Pons (tissue), 1 donor: ENCODE measurements around the gene STK36.

Experiments
- DNase-seq: peaks from one replicate; pipeline ENCODE4 v3.0.0-alpha.2; 2016; ENCODE audit warnings: low spot score

The STK36 gene, protein sequence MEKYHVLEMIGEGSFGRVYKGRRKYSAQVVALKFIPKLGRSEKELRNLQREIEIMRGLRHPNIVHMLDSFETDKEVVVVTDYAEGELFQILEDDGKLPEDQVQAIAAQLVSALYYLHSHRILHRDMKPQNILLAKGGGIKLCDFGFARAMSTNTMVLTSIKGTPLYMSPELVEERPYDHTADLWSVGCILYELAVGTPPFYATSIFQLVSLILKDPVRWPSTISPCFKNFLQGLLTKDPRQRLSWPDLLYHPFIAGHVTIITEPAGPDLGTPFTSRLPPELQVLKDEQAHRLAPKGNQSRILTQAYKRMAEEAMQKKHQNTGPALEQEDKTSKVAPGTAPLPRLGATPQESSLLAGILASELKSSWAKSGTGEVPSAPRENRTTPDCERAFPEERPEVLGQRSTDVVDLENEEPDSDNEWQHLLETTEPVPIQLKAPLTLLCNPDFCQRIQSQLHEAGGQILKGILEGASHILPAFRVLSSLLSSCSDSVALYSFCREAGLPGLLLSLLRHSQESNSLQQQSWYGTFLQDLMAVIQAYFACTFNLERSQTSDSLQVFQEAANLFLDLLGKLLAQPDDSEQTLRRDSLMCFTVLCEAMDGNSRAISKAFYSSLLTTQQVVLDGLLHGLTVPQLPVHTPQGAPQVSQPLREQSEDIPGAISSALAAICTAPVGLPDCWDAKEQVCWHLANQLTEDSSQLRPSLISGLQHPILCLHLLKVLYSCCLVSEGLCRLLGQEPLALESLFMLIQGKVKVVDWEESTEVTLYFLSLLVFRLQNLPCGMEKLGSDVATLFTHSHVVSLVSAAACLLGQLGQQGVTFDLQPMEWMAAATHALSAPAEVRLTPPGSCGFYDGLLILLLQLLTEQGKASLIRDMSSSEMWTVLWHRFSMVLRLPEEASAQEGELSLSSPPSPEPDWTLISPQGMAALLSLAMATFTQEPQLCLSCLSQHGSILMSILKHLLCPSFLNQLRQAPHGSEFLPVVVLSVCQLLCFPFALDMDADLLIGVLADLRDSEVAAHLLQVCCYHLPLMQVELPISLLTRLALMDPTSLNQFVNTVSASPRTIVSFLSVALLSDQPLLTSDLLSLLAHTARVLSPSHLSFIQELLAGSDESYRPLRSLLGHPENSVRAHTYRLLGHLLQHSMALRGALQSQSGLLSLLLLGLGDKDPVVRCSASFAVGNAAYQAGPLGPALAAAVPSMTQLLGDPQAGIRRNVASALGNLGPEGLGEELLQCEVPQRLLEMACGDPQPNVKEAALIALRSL (N-terminal part only)

DNA sequence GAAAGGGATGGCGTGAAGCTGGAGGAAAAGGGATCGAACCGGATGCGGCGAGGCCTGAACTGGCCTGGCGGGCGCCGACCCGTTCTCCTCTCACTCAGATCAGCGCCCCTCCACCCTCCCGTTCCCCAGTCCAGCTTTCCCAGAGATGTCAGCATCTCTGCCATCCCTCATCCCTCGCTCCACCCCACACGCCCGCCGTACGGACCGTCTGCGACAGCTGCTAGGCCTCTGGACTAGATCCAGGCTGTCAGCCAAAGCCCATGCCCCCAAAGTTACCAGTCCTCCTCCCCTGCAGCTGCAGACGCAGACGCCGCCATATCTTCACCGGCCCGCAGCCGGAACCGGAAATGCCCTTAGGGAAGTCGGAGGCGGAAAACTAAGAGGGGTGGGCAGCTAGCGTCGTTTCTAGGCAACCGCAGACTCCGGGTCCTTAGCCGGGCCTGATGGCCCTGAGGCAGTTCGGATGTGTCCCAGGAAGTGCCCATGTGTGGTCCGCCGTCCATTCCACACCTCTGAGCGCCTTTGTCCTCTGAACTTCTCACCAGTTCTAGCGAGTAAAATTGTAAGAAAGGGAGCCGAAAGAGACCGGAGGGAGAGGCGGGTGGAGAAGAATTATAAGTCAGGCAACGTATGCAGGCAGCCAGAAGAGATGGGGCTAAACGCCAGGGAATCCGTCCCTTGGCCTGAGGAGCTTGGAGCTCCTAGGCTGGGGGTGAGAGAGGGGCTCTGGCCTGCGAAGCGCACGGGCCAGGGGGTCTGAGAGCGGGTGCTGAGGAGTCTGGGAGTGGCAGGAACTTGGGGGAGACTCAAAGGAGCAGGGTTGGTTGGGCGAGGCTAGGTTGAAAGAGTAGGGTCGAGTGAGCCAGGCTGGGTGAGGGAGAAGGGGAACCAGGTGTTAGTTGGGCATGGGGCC is at the start of gene STK36, which contains the start of gene RNF25:
TSS of gene STK36 (plus strand) at position 433 of the 913 bp plus-strand sequence. CDS start 744 bp downstream, outside the sequence.
TSS of gene RNF25 (minus strand) at position 349 of the 913 bp plus-strand sequence. CDS start at position 317, 32 bp downstream.
- peak; percentile 88 for DNase-seq

DNA sequence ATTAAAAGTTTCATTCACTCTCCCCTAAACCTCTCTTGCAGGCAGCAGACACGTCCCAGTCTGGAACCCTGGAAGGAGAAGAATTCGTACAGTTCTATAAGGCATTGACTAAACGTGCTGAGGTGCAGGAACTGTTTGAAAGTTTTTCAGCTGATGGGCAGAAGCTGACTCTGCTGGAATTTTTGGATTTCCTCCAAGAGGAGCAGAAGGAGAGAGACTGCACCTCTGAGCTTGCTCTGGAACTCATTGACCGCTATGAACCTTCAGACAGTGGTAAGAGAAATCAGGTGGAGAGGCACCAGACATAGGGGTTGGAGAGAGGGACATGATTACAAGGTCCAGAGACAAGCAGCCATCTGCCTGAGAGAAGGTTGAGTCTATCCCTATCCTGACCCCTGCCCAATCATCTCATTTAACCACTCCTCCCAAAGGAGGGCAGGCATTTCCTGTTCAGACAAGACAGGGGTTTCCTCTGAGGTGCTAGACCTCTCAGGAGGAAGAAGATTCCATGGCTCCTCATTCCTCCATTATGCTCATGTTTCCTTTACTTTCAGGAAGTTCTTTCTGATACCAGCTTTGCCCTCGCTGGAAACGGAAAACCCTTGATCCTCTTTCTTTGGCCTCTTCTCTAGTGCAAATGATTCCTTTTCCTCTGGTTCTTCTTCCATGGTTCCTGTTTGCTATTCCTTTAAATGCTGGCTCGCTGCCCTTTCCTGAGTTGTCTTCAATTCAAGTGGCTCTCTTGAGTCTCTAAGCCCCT is 49.1 kb upstream of the STK36 start:
- peak; percentile 13 for DNase-seq

DNA sequence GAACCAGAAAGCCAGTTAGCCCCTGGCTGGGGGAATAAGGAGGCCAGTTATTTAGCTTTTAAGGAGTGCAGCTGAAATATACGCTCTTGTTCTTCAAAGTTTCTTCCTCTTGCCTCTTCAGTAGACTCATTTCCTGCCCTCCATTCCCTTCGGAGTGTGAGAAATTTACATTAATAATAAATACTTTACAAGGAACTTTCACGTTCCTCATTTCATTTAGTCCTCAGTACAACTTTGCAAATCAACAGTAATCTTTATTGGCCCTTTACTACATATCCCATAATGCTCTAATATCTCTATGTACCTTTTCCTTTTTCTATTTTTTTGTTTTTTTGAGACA is 48.5 kb upstream of the STK36 start:
- no peak for DNase-seq

DNA sequence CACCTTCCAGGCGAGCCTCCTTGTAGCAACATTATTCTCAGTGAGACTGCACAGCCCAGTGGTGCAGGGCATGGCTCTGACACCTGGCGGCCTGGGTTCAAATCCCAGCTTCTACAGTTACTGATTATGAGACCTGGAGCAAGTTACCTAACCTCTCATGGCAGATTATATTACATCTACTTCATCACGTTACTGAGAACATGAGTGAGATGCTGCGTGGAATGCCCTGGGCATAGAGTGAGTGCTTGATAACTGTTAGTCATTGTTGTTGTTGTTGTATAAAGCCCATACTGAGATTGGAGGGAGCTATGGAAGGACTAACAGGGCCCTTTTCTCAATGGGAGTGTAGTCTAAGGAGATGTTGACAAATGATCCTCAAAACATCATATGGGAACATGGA is 45.5 kb upstream of the STK36 start:
- DNase-seq, result no peak

DNA sequence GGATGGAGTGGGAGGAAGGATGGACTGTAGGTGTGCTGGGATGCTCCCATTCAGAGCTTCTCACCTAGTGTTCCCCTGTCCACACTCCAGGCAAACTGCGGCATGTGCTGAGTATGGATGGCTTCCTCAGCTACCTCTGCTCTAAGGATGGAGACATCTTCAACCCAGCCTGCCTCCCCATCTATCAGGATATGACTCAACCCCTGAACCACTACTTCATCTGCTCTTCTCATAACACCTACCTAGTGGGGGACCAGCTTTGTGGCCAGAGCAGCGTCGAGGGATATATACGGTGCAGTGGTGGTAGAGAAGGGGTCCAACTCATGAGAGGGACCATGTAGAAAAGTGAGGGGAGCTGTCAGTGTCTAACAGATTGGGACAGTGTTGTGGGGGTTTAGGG is 43.9 kb upstream of the STK36 start:
- no peak for DNase-seq

DNA sequence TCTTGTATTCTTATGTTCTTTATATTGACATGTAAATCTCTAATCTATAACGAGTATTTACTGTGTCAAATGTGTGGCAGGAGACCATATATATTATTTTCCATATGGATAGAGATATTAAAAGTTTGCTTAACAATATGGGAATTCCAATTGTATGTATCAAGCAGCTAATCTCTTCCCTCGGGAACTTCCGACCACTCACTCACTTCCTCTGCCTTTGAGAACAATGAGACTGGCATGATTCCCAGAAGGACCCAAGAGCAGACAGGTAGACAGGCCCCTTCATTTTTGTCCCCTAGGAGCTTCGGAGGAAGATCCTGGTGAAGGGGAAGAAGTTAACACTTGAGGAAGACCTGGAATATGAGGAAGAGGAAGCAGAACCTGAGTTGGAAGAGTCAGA is 40.0 kb upstream of the STK36 start:
- no peak for DNase-seq

DNA sequence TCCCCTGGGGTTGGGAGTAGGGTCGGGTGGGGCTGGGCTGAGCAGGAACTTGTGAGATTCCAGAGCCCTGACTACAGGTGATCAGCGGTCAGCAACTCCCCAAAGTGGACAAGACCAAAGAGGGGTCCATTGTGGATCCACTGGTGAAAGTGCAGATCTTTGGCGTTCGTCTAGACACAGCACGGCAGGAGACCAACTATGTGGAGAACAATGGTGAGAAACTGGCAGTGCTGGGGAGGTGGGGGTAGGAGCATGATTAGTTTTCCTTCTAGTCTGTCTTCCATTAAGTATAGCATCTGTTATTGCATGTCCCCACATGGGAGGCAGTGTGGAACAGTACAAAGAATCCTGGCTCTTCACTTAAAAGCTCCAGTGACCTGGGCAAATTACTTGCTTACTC is 36.2 kb upstream of the STK36 start:
- DNase-seq, result no peak

DNA sequence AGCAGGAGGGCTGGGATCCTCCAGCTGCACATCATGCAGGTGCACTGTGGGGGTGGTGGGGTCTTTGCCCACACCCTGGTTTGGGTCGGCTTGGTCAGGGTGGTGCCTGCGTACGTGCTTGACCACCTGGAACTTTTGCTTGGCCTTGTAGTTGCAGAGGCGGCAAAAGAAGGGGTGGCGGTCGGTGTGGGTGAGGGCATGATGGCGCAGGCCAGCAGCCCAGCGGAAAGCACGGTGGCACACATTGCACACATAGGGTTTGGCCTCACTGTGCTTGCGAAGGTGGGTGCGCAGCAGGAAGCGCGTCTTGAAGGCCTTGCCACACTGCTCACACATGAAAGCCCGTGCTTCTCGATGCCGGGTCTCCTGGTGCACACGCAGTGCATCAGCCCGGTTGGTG is 33.5 kb upstream of the STK36 start:
- DNase-seq, result no peak

DNA sequence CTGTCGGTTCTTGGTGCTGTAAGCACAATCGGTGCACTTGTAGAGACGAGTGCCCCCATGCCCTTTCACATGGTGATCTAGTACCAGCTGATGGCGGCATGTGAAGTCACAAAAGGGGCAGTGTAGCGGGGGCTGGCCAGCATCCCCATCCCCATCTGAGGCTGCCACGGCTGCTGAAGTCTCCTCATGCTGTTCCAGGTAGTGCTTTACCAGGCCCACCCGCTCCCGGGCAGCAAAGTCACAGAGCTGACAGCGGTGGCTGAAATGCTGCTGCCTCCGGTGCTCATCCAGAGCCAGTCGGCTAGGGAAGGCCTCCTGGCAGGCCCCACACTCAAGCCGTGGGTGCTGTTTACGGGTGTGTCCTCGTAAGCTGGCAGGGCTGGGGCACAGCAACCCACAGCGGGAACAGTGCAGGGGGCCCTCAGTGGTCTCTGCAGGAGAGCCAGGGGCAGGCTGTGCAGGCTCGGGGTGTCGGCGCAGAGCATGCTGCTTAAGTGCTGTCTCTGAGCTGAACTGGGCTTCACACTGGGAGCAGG is 29.7 kb upstream of the STK36 start:
- DNase-seq, result no peak

DNA sequence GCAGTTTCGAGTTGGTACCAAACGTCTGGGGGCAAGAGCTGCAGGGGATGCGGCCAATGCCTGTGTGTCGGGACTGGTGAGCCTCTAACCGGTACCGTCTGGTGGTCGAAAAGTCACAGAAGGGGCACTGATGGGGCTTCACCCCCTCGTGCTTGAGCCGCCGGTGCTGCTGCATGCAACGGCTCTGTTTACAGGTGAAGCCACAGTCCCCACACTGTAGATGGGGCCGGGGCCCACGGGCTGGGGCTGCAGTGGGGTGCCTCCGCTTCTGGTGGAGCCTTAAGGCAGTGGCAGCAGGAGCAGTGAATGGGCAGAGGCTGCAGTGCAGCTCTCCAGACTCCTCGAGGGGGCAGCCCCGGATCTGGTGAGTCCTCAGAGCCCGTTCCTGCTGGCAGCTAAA is 29.1 kb upstream of the STK36 start:
- DNase-seq, result no peak

DNA sequence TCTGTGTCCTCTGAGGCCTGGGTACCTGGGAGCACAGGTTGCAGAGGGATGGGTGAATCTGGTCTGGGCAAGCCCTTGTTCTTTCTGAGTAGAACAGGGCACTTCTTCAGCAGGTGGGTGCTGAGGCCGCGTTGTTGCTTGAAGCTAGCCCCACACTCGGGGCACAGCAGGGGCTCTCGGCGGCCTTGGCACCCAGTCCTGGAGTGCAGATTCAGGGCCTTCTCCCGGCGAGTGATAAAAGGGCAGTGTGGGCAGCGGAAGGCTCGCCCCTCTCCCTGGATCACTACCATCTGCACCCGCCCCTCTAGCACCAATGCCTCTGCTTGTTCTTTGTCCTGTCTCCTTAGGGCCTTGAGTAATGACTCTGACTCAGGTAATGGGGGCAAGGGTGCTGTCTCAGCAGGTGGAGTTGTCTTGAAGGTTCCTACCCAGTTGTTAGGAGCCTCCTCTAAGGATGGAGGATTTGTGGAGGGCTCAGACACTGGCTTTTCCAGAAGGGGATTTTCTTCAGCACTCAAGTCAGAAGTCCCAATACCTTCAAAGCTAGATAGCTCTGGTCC is 28.1 kb upstream of the STK36 start:
- no peak for DNase-seq

DNA sequence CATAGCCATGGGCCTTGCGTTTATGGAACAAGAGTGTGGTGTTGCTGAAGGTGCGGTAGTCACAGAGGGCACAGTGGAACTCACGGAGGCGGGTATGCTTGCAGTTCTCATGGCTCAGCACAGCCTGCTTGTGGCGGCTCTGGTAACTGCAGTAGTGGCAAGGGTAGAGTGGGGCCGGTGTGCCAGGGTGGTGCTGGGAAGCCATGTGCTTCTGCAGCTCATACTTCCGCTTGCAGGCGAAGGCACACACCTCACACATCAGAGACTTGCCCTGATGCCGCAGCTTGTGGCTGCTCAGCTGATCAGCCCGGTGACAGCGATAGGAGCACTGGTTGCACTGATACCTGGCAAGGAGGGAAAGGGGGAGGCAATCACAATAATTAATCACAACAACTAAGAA is 27.2 kb upstream of the STK36 start:
- no peak for DNase-seq

DNA sequence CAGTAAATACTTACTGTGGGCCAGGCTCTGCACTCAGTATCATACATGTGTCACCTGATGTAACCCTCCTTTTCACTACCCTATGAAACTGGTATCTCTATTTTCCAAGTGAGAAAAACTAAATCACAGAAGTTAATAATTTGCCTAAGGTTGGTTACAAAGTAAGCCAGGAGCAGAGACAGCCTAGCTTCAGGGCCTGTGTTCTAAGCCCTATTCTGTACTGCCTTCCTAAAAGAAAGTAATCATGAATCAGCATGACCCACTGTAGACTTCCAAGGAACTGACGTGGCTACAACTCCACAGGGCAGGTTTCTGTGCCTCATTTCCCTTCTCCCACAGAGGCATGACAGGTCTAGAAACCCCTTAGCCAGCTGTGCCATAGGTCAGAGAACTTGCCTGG is 26.8 kb upstream of the STK36 start:
- DNase-seq, result no peak

DNA sequence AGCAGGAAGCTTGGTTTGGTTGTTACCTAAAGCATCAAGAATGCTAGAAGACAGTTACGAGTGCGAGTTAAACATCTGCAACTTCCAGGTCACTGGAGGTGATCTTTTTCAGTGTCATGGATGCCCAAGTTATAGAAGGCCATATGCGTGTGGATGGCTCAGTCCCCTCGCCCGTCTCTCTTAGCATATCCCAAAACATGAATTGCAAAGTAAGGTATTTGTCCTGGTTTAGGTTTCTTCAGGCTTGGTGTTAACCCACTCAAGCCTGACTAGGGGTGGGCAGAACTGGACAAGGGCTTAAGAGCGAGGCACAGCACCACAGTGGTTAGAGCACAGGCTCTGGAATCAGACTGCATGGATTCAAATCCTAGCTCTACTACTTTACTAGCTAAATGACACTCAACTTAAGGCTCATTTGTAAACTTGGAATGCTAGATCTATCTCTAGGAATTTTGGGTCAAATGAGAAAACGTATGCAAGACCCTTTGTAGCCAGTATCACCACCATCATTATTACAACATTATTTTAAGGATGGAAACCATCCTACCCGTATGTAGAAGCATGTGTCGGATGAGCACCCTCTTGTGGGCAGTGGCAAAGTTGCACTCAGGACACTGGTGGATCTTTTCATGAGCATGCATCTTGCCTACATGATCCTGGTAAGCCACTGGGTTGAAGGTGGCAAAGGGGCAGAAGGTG is 23.6 kb upstream of the STK36 start:
- DNase-seq, result peak; percentile 56

DNA sequence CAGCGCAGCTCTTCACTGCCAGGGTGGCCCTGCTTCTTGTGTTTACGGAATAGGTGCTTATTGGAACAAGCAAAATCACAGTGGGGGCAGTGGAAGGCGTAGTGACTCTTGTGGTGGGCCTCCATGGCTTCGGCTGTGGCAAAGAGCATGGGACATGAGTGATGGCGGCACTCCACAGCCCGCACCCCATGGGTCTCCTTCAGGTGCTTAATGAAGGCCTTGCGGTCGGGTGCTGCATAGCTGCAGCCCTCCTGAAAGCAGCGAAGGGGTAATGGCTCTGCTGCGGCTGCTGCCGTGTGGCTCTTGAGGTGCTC is 23.1 kb upstream of the STK36 start:
- DNase-seq, result no peak

DNA sequence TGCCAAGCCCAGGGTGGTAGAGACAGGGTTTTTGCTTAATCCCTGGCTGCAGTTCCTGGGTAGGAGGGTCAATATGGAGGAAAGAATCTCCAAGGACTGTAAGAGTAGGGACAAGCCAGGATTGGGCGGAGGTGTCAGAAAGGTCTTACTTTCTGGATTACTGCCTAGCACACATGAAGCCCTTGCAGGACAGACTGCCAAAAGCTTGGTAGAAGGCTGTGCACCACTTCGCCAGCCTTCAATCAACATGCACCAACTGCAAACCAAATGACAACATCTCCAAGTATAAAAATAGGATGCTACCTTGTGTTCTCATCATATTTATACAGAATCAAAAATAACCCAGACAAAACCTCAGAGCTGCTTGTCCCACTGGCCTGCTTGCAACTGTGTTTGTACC is 16.1 kb upstream of the STK36 start:
- DNase-seq, result no peak

DNA sequence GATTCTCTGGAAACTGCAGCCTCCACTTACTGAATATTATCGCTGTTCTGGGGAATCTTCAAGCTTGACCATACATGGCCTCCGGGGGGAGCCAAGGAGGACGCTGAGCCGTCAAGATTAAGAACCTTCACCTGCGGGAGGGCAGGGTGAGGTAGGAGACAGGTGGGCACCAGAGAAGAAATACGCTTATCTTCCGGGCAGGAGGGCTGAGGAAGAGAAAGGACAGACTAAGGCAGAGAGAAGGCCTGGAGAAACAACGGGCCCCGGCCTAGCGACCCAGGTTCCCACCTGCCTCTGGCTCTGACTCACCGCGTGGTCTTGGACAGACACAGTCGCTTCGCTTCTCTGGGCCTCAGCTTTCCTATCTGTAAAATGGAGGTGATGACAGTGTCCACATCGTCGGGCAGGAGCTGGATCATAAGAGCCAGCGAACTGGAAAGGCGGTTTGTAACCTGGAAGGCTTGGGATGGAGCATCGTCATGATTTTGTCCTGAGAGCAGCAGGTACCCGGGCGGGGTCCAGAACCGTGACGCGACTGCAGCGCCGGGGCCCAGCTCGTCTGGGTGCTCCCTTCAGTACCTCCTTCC is 13.1 kb upstream of the STK36 start:
- peak; percentile 20 for DNase-seq

DNA sequence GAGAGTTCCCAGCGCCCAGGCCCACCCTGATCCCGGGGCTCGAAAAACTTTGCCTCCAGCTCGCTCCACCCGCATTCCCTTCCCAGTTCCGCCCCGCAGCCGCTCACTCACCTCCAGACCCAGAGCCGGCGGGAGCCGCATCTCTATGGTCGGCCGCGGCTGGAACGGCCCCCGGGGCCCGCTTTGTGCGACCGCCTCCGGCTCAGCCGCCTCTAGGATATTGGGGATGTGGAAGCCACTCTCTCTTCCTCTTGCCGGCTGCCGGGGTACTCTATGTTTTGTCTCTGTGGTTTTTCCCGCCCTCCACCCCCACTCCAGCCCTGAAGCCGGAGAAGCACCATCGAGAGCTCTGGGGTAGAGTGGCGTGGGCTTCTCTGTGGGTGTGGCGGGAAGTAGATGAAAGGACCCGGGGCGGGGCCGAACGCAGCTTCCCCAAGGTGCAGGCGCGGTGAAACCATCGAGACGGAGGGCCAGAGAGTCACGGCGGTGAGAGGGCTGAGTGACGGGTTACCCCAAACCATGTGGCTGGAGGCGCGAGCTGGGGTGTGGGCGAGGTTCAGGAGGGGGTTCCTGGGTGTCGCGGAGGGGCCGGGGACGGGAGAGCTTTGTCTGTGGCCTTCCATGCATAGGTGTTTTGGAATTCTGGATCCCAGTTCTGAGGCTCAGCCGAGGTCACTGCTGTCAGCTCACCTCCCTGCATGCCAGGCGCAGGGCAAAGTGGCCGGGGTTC is 12.5 kb upstream of the STK36 start, which contains the start of the genes BCS1L and ZNF142:
TSS of gene BCS1L (plus strand) at position 426 of the 730 bp plus-strand sequence. CDS start 1,305 bp downstream, outside the sequence.
TSS of gene ZNF142 (minus strand) at position 366 of the 730 bp plus-strand sequence. CDS start 3,194 bp downstream, outside the sequence.
- DNase-seq, result peak; percentile 88
